Body of pancreas (tissue), 4 donors: ENCODE results near the gene NF1.
A peak's percentile ranks its signal among the peaks of the same experiment; 100 is the strongest.

Experiments
- CTCF ChIP-seq, 7 experiments: fragments of 450-650 bp in 4 of 7; fragments of 200-600 bp in 3 of 7; sonication (generic) in 3 of 7; IDR thresholded peaks; one replicate each; pipeline ENCODE4 v1.5.1; 2016 to 2019; ENCODE audit warnings: antibody characterized with exemption in 7 of 7
- POLR2A ChIP-seq, 3 donors: fragments of 450-650 bp; IDR thresholded peaks; one replicate each; pipeline ENCODE4 v1.6.1; 2016; ENCODE audit warnings: antibody characterized with exemption in 3 of 3, mild to moderate bottlenecking in 2 of 3

GRCh38 chr17:31309556-31309955 lies 214.8 kb downstream of the NF1 start:
- no peak for TF ChIP-seq CTCF (IDR thresholded peaks at IDR 0.05)
- peak in 1 of 3 donors; percentile 28 for TF ChIP-seq POLR2A (IDR thresholded peaks at IDR 0.05)
